Parathyroid adenoma (tissue), 2 donors: ENCODE results near the gene FTCDNL1.

Experiments
- H2AFZ ChIP-seq: fragments of 300-600 bp; sonication (generic); one replicate; pipeline ENCODE4 v1.7.0; 2017; ENCODE audit warnings: antibody characterized with exemption, mild to moderate bottlenecking
- H3K27ac ChIP-seq: fragments of 300-600 bp; sonication (generic); one replicate; pipeline ENCODE4 v1.7.0; 2017
- H3K27me3 ChIP-seq: fragments of 300-600 bp; sonication (generic); one replicate; pipeline ENCODE4 v1.7.0; 2017; ENCODE audit warnings: low read length; ENCODE audit not compliant: control insufficient read depth, insufficient read depth
- H3K36me3 ChIP-seq: fragments of 300-600 bp; sonication (generic); one replicate; pipeline ENCODE4 v1.7.0; 2017; ENCODE audit warnings: low read length; ENCODE audit not compliant: control insufficient read depth, insufficient read depth
- H3K4me1 ChIP-seq: fragments of 300-600 bp; sonication (generic); one replicate; pipeline ENCODE4 v1.7.0; 2017; ENCODE audit warnings: control low read depth
- H3K4me2 ChIP-seq: fragments of 300-600 bp; sonication (generic); one replicate; pipeline ENCODE4 v1.7.0; 2017; ENCODE audit warnings: low read length
- H3K4me3 ChIP-seq: fragments of 300-600 bp; sonication (generic); one replicate; pipeline ENCODE4 v1.7.0; 2017; ENCODE audit warnings: low read depth, low read length
- H3K79me2 ChIP-seq: fragments of 300-600 bp; sonication (generic); one replicate; pipeline ENCODE4 v1.7.0; 2017; ENCODE audit warnings: control low read depth
- H3K9ac ChIP-seq: fragments of 300-600 bp; sonication (generic); one replicate; pipeline ENCODE4 v1.7.0; 2017; ENCODE audit warnings: mild to moderate bottlenecking
- H3K9me3 ChIP-seq: fragments of 300-600 bp; sonication (generic); one replicate; pipeline ENCODE4 v1.7.0; 2017; ENCODE audit warnings: low read length; ENCODE audit not compliant: control insufficient read depth
- TF ChIP-seq, protein P1 (sequence below): fragments of 300-600 bp; sonication (generic); IDR thresholded peaks from one replicate; pipeline ENCODE4 v1.7.0; 2017; ENCODE audit warnings: antibody characterized with exemption, mild to moderate bottlenecking
- donor health status: primary hyperparathyroidism.

Gene FTCDNL1

DNA sequence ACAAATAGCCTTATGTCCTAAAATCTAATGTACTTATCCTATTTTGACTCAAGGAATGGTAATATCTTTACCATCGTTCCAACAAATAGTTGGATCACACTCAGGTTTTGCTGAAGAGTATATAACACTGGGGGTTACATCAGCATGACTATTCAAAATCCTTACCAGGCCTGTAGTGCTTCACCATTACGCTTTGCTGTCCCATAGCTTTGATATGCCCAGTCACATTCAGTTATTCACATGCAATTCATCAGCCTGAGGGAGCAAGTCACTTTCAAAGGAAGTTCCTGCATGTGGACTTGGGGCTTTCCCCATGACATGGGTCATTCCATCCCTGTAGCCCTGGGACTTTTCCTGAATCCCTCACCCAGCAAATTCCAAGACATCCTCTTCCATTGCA is 39.6 kb downstream of the FTCDNL1 start:
- Histone ChIP-seq H3K4me3 (no peak overlapping the region), H3K36me3 (no peaks in the 10 kb centered on the region), H3K9me3 (no peaks in the 10 kb centered on the region), H2AFZ (no peak overlapping the region), H3K4me1 (no peaks in the 10 kb centered on the region), H3K9ac (no peak overlapping the region), H3K27ac (no peak overlapping the region), H3K27me3 (no peaks in the 10 kb centered on the region), H3K79me2 (no peaks in the 10 kb centered on the region), H3K4me2 (no peak overlapping the region)
- TF ChIP-seq, protein P1, sequence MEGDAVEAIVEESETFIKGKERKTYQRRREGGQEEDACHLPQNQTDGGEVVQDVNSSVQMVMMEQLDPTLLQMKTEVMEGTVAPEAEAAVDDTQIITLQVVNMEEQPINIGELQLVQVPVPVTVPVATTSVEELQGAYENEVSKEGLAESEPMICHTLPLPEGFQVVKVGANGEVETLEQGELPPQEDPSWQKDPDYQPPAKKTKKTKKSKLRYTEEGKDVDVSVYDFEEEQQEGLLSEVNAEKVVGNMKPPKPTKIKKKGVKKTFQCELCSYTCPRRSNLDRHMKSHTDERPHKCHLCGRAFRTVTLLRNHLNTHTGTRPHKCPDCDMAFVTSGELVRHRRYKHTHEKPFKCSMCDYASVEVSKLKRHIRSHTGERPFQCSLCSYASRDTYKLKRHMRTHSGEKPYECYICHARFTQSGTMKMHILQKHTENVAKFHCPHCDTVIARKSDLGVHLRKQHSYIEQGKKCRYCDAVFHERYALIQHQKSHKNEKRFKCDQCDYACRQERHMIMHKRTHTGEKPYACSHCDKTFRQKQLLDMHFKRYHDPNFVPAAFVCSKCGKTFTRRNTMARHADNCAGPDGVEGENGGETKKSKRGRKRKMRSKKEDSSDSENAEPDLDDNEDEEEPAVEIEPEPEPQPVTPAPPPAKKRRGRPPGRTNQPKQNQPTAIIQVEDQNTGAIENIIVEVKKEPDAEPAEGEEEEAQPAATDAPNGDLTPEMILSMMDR, result no peak

DNA sequence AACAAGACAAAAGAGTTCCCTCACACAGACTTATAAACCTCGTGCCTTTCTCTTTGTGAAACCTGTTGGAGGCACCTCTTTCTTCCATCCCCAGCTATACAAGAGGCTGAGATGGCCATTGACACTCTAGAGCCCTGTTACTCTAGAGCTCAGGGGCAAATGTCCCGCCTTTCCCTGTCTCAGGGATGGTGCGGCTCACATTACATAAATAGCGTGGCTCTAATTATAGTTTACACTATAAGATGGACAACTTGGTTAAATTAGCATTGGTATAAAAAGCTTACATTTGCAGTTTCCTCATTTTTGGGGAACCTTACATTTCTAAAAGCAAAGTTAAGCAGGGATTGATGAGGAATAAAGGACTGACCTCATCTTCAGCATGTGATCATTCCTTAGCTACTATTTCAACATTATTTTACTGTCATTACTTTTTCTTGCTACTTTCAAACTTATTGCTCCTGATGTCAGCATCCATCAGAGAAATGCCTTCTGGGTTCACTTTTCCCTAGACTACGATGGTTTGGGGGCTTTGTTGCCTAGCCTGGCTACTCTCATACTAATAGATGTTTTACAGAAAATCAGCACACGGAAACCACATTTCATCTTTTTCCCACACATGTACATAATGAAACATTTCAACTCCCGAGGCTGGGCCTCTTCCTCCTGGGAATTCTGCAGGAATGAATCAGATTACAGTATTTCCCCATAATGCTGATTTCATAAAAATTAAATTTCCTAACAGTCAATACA is 40.4 kb downstream of the FTCDNL1 start:
- no peak overlapping the region for H3K9ac ChIP-seq

DNA sequence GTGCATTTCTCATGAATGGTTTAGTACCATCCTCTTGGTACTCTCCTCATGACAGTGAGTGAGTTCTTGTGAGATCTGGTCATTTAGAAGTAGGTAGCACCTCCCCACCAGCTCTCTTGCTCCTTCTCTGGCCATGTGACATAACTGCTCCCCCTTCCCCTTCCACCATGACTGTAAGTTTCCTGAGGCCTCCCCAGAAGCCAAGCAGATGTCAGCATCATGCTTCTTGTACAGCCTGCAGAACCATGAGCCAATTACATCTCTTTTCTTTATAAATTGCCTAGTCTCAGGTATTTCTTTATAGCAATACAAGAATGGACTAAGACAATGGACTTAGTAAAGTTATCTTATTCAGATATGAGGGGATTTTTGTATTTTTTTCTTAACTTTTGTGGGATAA is 43.0 kb downstream of the FTCDNL1 start:
- no peaks in the 10 kb centered on the region for H3K27me3 ChIP-seq
- H2AFZ ChIP-seq, result no peak overlapping the region
- H3K27ac ChIP-seq, result no peak overlapping the region
- H3K4me2 ChIP-seq, result no peak overlapping the region
- TF ChIP-seq, protein P1, result no peak
- H3K36me3 ChIP-seq, result no peaks in the 10 kb centered on the region
- no peaks in the 10 kb centered on the region for H3K79me2 ChIP-seq
- H3K9me3 ChIP-seq, result no peaks in the 10 kb centered on the region
- H3K4me1 ChIP-seq, result no peaks in the 10 kb centered on the region
- H3K9ac ChIP-seq, result no peak overlapping the region
- no peak overlapping the region for H3K4me3 ChIP-seq

More for the DNA sequence above, 40.4 kb downstream of the FTCDNL1 start:
- Histone ChIP-seq H3K27ac (no peak overlapping the region), H3K9me3 (no peaks in the 10 kb centered on the region), H3K79me2 (no peaks in the 10 kb centered on the region), H2AFZ (no peak overlapping the region), H3K4me1 (no peaks in the 10 kb centered on the region), H3K27me3 (no peaks in the 10 kb centered on the region), H3K36me3 (no peaks in the 10 kb centered on the region), H3K4me2 (no peak overlapping the region), H3K4me3 (no peak overlapping the region)
- TF ChIP-seq, protein P1, result no peak

DNA sequence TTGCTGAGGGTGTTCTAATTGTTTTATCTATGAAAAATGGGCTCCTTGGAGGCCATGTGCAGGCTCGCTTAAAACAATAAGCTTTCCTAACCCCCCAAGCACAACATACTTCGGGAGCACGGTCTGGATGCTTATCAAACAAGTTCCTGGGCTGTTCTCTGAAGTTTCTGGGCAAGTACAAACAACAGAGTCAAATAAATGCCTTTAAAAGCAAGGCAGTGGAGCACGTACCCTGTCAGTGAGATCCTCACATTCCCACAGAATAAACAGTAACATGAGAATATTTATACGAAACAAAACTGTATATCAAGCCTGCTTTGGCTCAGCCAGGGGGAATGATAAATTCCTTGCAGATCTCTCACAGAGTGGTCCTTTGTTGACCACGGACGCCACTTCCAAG is 44.8 kb downstream of the FTCDNL1 start:
- Histone ChIP-seq H3K9me3 (no peaks in the 10 kb centered on the region), H3K9ac (no peak overlapping the region), H3K4me3 (no peak overlapping the region), H2AFZ (no peak overlapping the region), H3K27me3 (no peaks in the 10 kb centered on the region), H3K79me2 (no peaks in the 10 kb centered on the region), H3K4me1 (no peaks in the 10 kb centered on the region), H3K4me2 (no peak overlapping the region), H3K36me3 (no peaks in the 10 kb centered on the region), H3K27ac (no peak overlapping the region)
- TF ChIP-seq, protein P1, result no peak

DNA sequence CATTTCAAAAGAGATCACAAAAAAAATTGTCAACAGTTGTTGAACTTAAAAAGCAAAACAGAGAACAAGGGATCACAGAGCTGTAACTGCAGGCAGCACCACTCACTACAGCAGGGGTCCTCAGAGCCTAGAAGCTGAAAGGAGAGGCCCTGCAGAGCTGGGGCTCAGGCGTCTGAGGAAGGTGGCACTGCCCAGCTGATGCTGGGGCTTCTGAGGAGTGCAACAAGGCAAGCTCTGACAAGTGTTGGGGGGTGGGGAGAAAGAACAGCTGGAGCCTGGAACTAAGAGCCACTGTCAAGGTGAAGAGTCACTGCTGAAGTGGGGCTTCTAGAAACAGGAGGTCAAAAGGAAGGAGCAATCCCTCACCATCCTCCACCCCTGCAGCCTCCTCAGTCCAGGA is 46.2 kb downstream of the FTCDNL1 start:
- Histone ChIP-seq H3K9ac (no peak overlapping the region), H3K4me2 (no peak overlapping the region), H3K27ac (no peak overlapping the region), H3K4me1 (no peaks in the 10 kb centered on the region), H3K4me3 (no peak overlapping the region), H2AFZ (no peak overlapping the region), H3K79me2 (no peaks in the 10 kb centered on the region), H3K27me3 (no peaks in the 10 kb centered on the region), H3K9me3 (no peaks in the 10 kb centered on the region), H3K36me3 (no peaks in the 10 kb centered on the region)
- TF ChIP-seq, protein P1, result no peak
